ENCODE results near the gene STK4.

STK4 gene

GRCh38 chr20:44955270-44955669 lies 11.0 kb upstream of the STK4 start:
- no peak for DNase-seq

- DNase-seq = no peak
Measured at GRCh38 chr20:44956410-44956809, 9.9 kb upstream of the STK4 start.

- DNase-seq = no peak
Measured at GRCh38 chr20:44958276-44958675, 8.0 kb upstream of the STK4 start.

- DNase-seq = peak; percentile 13
Measured at GRCh38 chr20:44959082-44959637, 7.2 kb upstream of the STK4 start.

GRCh38 chr20:44959638-44960102 lies 6.6 kb upstream of the STK4 start:
- peak; percentile 83 for DNase-seq

- DNase-seq = peak; percentile 96
Measured at GRCh38 chr20:44960103-44960852, 6.0 kb upstream of the STK4 start, which contains the start of gene TOMM34. Gene TOMM34 (minus strand): TSS chr20:44960397. CDS start chr20:44960333, 64 bp downstream.

GRCh38 chr20:44961011-44961869 lies 5.1 kb upstream of the STK4 start:
- no peak for DNase-seq

- no peak for DNase-seq
Measured at GRCh38 chr20:44961870-44962267, 4.4 kb upstream of the STK4 start.

GRCh38 chr20:44962483-44962882 lies 3.8 kb upstream of the STK4 start:
- no peak for DNase-seq

- no peak for DNase-seq
Measured at GRCh38 chr20:44963325-44964215, 2.7 kb upstream of the STK4 start.

GRCh38 chr20:44965651-44966029 lies 672 bp upstream of the STK4 start:
- no peak for DNase-seq

- DNase-seq = peak; percentile 5
Measured at GRCh38 chr20:44967207-44967807, 995 bp downstream of the STK4 start.

GRCh38 chr20:44969300-44969894 lies 3.1 kb downstream of the STK4 start:
- DNase-seq = peak; percentile 1

- DNase-seq = no peak
Measured at GRCh38 chr20:44970243-44970757, 4.0 kb downstream of the STK4 start.

GRCh38 chr20:44973053-44973452 lies 6.7 kb downstream of the STK4 start:
- no peak for DNase-seq

- no peak for DNase-seq
Measured at GRCh38 chr20:44976698-44977097, 10.4 kb downstream of the STK4 start.

- DNase-seq = peak; percentile 22
Measured at GRCh38 chr20:44979090-44979621, 12.8 kb downstream of the STK4 start.

GRCh38 chr20:44981736-44982406 lies 15.6 kb downstream of the STK4 start:
- DNase-seq = peak; percentile 4

- no peak for DNase-seq
Measured at GRCh38 chr20:44983093-44983674, 16.9 kb downstream of the STK4 start.

GRCh38 chr20:44988631-44989171 lies 22.4 kb downstream of the STK4 start:
- no peak for DNase-seq

All from stimulated activated naive CD4-positive, alpha-beta T cell treated with Interleukin-2 at 50 U/mL for 16 hours (primary cell).